ENCODE data around the gene MORN1.

Gene MORN1

GRCh38 chr1:2377751-2378440 lies 13.5 kb downstream of the MORN1 start:
- no peak overlapping the region for H3K4me3 ChIP-seq (ENCODE audit: low read length)

GRCh38 chr1:2376931-2377672 lies 14.3 kb downstream of the MORN1 start:
- no peak overlapping the region for H3K4me3 ChIP-seq (ENCODE audit: low read length)
- no peak for DNase-seq (ENCODE audit: low read depth)
- TF ChIP-seq, protein P1, sequence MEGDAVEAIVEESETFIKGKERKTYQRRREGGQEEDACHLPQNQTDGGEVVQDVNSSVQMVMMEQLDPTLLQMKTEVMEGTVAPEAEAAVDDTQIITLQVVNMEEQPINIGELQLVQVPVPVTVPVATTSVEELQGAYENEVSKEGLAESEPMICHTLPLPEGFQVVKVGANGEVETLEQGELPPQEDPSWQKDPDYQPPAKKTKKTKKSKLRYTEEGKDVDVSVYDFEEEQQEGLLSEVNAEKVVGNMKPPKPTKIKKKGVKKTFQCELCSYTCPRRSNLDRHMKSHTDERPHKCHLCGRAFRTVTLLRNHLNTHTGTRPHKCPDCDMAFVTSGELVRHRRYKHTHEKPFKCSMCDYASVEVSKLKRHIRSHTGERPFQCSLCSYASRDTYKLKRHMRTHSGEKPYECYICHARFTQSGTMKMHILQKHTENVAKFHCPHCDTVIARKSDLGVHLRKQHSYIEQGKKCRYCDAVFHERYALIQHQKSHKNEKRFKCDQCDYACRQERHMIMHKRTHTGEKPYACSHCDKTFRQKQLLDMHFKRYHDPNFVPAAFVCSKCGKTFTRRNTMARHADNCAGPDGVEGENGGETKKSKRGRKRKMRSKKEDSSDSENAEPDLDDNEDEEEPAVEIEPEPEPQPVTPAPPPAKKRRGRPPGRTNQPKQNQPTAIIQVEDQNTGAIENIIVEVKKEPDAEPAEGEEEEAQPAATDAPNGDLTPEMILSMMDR (conservative IDR thresholded peaks at IDR 0.05; ENCODE audit: low read depth, low read length) = no peak

More at GRCh38 chr1:2377751-2378440, 13.5 kb downstream of the MORN1 start:
- TF ChIP-seq, protein P1 (conservative IDR thresholded peaks at IDR 0.05; ENCODE audit: low read depth, low read length) = no peak
- no peak for DNase-seq (ENCODE audit: low read depth)

GRCh38 chr1:2376261-2376741 lies 15.1 kb downstream of the MORN1 start:
- TF ChIP-seq, protein P1 (conservative IDR thresholded peaks at IDR 0.05; ENCODE audit: low read depth, low read length) = no peak
- no peak for DNase-seq (ENCODE audit: low read depth)
- H3K4me3 ChIP-seq (ENCODE audit: low read length) = no peak overlapping the region

- TF ChIP-seq, protein P1 (conservative IDR thresholded peaks at IDR 0.05; ENCODE audit: low read depth, low read length) = no peak
- H3K4me3 ChIP-seq (ENCODE audit: low read length) = no peak overlapping the region
- DNase-seq (ENCODE audit: low read depth) = no peak
Observed at GRCh38 chr1:2375923-2376260, 15.5 kb downstream of the MORN1 start.

GRCh38 chr1:2375246-2375922 lies 16.0 kb downstream of the MORN1 start:
- TF ChIP-seq, protein P1 (conservative IDR thresholded peaks at IDR 0.05; ENCODE audit: low read depth, low read length) = no peak
- H3K4me3 ChIP-seq (ENCODE audit: low read length) = no peak overlapping the region
- no peak for DNase-seq (ENCODE audit: low read depth)

DNA sequence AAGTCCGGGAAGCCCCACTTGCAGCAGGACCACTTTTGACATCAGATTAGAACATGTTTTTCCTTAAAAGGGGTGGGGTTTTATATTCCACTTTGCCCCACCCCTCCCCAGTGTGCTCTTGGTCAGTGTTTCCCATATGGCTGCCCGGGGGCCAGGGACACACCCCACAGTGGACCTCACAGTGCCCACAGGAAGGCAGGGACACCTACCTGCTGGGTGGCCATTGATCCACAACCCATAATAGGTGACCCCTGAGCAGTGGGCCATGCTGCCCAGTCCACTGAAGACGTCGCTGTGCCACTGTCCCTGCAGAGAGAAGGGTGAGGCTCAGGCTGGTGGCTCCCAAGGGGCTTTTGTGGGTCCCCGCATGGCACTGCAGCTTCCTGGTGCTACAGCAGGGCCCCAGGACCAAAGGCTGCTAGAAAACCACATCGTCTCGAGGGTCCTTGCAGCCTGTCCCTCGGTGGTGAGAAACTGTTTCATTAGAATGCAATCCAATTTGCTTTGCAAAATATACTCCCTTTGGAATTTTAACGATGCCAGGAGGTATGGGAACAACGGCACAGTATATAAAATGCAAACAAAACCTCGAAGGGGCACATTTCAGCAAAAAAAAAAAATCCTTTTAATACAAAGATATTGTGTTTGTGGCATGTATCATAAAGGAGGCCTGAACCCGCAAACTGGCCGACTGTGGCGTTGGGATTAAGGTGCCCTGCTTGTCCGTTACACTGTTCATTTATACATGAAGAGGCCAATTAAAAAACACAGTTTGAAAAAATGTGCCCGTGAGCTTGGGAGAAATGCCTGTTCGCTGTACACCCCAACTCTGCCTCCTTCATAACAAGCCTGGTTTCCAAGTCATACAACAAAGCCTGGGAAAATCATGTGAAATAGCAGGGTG lies 16.9 kb downstream of the MORN1 start:
- DNase-seq (ENCODE audit: low read depth) = no peak
- H3K4me3 ChIP-seq (ENCODE audit: low read length) = no peak overlapping the region
- TF ChIP-seq, protein P1 (conservative IDR thresholded peaks at IDR 0.05; ENCODE audit: low read depth, low read length) = no peak
